ENCODE results near the gene CCDC12. TPM values are rescaled to one million over a fixed set of nuclear protein-coding genes. Genes with fewer than 3 reads are reported as not detected.

The CCDC12 gene
- total and polyA plus RNA-seq, 9 of the 15 experiments (the other 6 are each of a cell fraction or from before 2014, with no cell fraction given), result 8.9 to 201 (median 86.9) TPM

DNA sequence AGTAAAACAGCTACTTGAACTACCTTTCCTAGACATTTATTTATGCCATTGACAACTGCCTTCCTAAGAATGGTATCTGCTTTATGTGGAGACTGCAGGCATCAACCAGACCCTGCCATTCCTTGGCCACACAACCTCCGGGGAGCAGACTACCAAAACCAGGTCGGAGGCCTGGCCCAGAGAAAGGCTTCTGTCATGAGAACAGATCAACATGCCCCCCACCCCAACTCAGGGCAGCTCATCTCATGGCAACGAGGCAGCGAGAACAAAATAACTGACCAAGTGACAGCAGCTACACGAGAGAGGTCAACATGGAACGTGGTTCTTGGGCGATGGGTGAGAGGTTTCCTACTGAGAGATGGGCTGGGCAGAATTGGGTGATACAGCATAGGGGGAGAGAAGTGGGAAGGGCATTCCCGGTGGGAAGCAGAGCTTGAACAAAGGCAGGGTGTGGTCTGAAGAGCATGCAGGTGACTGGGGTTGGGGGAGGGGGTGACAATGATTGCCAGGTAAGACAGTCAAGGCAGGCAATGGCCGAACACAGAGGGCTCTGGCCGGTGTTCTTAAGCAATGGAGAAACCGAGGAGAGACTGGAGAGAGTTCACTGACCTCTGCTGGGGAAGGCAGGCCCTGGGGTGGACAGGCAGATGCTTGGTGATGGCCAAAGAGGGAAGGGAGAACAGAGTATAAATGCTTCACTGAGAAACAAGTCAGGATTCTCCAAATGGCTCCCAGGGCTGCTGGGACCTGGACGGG, 33.9 kb downstream of the CCDC12 start (continued):
- TF ChIP-seq DNMT1 (IDR thresholded peaks at IDR 0.05), result no peak

DNA sequence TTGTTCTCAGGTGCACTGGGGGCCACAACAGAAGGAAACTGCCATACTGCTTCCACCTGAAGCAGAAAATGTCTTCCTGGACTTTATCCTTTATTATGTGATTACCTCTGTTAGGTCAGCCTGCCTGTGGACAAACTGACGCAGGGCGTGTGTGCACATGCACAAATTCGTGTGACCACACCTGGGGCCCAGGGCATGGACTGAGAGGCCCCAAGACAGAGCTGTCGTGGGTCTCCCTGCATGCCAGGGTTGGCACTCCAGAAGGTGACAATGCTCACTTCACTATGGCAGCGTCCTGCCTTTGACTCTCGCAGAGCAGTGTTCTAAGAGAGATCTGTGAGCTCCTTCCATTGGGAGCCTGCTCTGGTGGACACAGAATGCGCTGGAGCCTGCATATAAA, 34.5 kb downstream of the CCDC12 start:
- Histone ChIP-seq H2AFZ (ENCODE audit: low read depth, low read length) (no peak overlapping the region), H3K4me2 (ENCODE audit: insufficient read depth, low read length) (no peak overlapping the region), H3K79me2 (ENCODE audit: control insufficient read depth, insufficient read depth, low read length) (peaks cover 94% of the 10 kb centered on the region), H3K4me1 (replicated peaks in 1 of 2; ENCODE audit: control insufficient read depth in 2 of 2, insufficient read depth in 2 of 2, low read length in 2 of 2) (peaks cover 13 to 36% of the 10 kb centered on the region in 2 experiments), H3K27ac (ENCODE audit: extremely low read depth, low read depth, low read length) (no peak overlapping the region), H3K4me3 (no peak overlapping the region), H4K20me1 (replicated peaks; ENCODE audit: control insufficient read depth, insufficient read depth, low read length) (peaks cover 72% of the 10 kb centered on the region), H3K27me3 (ENCODE audit: control insufficient read depth in 2 of 2, insufficient read depth in 2 of 2, low read length in 2 of 2) (no peaks in the 10 kb centered on the region), H3K36me3 (ENCODE audit: control insufficient read depth, insufficient read depth, low read length) (peaks cover 90% of the 10 kb centered on the region), H3K9me3 (replicated peaks; ENCODE audit: control insufficient read depth, insufficient read depth, low read depth, low read length) (no peaks in the 10 kb centered on the region), H3K9ac (ENCODE audit: insufficient read depth in 1 of 2, low read depth in 2 of 2, low read length in 2 of 2) (no peak overlapping the region), H3K9me1 (ENCODE audit: control insufficient read depth, insufficient read depth, low read length) (peaks cover 22% of the 10 kb centered on the region)
- in situ Hi-C loops (cut with MboI), result no loop called here
- ChIA-PET POLR2A (interaction anchor here (0.5 to 1.4 kb wide), 4 partner anchors 10 to 70 kb away, joined by 3 to 5 read pairs (median 3); no protein-coding TSS in a partner anchor), CTCF (ENCODE audit: low intra/inter-chr PET ratio) (no interaction called here)
- ATAC-seq, result no peak
- FAIRE-seq, result no peak
- intact Hi-C loops (cut with micrococcal nuclease), result no loop called here
- DNase-seq (ENCODE audit: extremely low read depth in 1 of 4, low spot score in 3 of 4), result no peak
- WGBS (ENCODE audit: insufficient coverage, low coverage, missing lambda C conversion rate), result 90% methylated on average over 7 of the region's 7 CpGs
- no TSS peak for BruUV-seq (replicated peaks)
- TF ChIP-seq SRSF7 (optimal IDR thresholded peaks at IDR 0.05; ENCODE audit: low read depth, low read length) (no peak), CEBPG (CRISPR knock-in tag; IDR thresholded peaks at IDR 0.05) (no peak), CEBPG (tag; conservative IDR thresholded peaks at IDR 0.05 in 1 of 2, IDR thresholded peaks at IDR 0.05 in 1 of 2) (no peak), TEAD1 (CRISPR knock-in tag; IDR thresholded peaks at IDR 0.05) (no peak), MYNN (IDR thresholded peaks at IDR 0.05) (no peak), MYNN (CRISPR knock-in tag; IDR thresholded peaks at IDR 0.05) (no peak)
- TF ChIP-seq, protein P1, sequence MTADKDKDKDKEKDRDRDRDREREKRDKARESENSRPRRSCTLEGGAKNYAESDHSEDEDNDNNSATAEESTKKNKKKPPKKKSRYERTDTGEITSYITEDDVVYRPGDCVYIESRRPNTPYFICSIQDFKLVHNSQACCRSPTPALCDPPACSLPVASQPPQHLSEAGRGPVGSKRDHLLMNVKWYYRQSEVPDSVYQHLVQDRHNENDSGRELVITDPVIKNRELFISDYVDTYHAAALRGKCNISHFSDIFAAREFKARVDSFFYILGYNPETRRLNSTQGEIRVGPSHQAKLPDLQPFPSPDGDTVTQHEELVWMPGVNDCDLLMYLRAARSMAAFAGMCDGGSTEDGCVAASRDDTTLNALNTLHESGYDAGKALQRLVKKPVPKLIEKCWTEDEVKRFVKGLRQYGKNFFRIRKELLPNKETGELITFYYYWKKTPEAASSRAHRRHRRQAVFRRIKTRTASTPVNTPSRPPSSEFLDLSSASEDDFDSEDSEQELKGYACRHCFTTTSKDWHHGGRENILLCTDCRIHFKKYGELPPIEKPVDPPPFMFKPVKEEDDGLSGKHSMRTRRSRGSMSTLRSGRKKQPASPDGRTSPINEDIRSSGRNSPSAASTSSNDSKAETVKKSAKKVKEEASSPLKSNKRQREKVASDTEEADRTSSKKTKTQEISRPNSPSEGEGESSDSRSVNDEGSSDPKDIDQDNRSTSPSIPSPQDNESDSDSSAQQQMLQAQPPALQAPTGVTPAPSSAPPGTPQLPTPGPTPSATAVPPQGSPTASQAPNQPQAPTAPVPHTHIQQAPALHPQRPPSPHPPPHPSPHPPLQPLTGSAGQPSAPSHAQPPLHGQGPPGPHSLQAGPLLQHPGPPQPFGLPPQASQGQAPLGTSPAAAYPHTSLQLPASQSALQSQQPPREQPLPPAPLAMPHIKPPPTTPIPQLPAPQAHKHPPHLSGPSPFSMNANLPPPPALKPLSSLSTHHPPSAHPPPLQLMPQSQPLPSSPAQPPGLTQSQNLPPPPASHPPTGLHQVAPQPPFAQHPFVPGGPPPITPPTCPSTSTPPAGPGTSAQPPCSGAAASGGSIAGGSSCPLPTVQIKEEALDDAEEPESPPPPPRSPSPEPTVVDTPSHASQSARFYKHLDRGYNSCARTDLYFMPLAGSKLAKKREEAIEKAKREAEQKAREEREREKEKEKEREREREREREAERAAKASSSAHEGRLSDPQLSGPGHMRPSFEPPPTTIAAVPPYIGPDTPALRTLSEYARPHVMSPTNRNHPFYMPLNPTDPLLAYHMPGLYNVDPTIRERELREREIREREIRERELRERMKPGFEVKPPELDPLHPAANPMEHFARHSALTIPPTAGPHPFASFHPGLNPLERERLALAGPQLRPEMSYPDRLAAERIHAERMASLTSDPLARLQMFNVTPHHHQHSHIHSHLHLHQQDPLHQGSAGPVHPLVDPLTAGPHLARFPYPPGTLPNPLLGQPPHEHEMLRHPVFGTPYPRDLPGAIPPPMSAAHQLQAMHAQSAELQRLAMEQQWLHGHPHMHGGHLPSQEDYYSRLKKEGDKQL (CRISPR knock-in tag; IDR thresholded peaks at IDR 0.05; ENCODE audit: borderline replicate concordance), result no peak
- TF ChIP-seq, protein P2, sequence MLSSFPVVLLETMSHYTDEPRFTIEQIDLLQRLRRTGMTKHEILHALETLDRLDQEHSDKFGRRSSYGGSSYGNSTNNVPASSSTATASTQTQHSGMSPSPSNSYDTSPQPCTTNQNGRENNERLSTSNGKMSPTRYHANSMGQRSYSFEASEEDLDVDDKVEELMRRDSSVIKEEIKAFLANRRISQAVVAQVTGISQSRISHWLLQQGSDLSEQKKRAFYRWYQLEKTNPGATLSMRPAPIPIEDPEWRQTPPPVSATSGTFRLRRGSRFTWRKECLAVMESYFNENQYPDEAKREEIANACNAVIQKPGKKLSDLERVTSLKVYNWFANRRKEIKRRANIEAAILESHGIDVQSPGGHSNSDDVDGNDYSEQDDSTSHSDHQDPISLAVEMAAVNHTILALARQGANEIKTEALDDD (IDR thresholded peaks at IDR 0.05), result no peak
- TF ChIP-seq, protein P3, sequence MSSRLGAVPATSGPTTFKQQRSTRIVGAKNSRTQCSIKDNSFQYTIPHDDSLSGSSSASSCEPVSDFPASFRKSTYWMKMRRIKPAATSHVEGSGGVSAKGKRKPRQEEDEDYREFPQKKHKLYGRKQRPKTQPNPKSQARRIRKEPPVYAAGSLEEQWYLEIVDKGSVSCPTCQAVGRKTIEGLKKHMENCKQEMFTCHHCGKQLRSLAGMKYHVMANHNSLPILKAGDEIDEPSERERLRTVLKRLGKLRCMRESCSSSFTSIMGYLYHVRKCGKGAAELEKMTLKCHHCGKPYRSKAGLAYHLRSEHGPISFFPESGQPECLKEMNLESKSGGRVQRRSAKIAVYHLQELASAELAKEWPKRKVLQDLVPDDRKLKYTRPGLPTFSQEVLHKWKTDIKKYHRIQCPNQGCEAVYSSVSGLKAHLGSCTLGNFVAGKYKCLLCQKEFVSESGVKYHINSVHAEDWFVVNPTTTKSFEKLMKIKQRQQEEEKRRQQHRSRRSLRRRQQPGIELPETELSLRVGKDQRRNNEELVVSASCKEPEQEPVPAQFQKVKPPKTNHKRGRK (tag; IDR thresholded peaks at IDR 0.05), result no peak
